Jurkat, Clone E6-1 (cell line): Measurements from ENCODE around the gene HEPHL1.
A peak's percentile ranks its signal among the peaks of the same experiment; 100 is the strongest.
"Not testable (repeated sequence)": the region's sequence is repeated elsewhere in the genome, so short reads cannot be mapped to it uniquely, and the experiment has no call there.

Source experiments
- DNase-seq: peaks from one replicate; pipeline ENCODE4 v3.0.0-alpha.2; 2011; ENCODE audit warnings: low read depth, low spot score
- H3K4me3 ChIP-seq: 2 replicates; pipeline ENCODE4 v1.5.1; 2011; ENCODE audit warnings: mild to moderate bottlenecking, low read length, control low read depth, moderate library complexity

HEPHL1 gene

DNA sequence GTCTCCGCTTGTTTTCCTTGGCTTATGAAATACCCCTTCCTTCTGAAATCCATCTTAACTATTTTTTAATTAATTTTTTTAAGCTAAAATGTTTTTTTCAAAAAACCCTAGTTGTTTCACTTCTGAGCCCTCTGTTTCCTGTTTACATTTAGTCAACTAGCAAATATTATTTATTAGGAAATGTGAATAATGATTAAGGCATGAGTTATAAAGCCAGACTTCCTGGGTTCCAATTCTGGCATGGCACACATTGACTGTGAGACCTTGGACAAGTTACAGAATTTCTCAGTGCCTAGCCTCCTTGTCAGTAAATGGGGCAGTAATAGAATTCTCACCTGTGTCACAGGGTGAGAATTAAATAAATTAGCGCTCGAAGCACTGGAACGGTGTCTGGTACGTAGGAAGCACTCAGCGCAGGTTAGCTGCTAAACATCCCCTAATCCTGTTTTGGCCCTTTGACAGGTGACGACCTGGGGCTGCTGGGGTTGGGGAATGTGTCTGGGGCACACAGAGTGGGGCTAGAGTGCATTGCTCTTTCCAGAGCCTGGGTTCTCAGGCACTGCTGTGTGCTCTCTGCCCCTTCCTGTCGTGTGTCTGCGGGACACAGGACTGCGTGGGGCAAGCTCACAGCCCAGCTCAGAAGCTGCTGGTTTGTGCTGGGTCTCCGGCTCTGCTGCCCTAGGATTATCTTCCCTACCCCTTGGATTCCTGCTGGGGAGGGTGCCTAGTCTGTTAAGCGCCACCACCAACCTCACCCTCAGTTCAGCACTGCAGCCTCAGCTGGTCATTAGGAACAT is 120.6 kb downstream of the HEPHL1 start:
- no peak overlapping the region for H3K4me3 ChIP-seq
- DNase-seq: no peak

DNA sequence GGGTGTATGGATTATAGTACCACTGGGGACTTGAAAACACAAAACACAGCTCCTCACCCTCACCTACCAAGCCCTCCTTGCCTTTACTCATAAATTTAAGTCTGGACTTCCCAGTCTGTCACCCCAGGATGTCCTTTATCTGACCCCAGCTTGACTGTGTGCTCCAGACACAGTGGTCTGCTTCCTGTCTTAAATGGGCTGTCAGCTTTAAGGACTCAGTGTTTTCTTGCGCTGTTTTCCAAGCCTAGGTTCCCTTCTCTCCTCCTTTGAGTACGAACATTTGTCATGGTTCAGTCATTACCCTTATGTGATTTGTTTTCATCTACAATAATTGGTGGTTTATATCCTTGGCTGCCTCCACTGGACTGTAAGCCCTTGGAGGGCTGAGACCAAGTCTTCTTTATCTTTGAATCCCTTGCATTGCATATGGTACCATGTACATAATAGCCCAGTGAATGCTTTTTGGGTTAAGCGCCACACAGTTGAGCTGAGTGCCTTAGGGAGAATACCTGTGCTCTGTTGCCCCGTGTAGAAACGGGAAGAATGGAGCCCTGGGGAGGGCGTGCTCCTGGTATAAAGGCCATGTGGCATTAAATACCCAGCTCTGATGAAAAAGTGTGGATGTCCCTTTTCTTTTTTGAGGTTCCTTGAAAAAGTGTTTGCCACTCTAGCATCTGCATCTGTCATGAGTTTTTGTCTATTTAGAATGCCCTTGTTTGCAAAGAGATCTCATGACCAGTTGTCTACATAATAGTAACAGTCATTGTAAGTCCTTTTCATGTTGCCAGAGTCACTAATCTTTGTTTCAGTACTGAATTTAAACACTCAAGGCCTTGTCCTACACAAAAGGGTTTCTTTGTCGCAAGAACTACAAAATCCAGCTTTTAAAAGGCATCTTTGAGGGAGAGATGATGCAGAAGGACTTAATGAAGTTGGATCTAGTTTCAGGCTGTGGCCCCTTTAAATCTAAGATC is 121.4 kb downstream of the HEPHL1 start:
- no peak for DNase-seq
- no peak overlapping the region for H3K4me3 ChIP-seq

DNA sequence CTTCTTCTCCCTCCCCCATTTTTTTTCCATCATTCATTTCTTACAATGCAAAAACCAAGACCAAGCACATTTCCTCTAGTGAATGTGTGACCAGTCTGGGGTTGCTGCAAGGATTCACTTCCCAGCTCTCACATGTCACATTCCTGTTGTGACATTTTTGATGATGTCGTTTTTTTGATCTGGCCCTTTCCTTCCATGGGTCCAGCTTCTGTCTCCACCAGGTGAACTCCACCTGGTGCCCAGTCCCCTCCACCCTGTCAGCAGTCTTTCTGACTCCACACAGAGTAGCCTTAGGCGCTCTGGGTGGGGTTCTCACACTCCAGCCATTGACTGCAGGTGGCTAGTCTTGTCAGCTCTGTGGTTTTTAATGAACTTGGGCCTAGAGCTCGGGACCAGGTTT is 123.1 kb downstream of the HEPHL1 start:
- DNase-seq: no peak
- no peak overlapping the region for H3K4me3 ChIP-seq

DNA sequence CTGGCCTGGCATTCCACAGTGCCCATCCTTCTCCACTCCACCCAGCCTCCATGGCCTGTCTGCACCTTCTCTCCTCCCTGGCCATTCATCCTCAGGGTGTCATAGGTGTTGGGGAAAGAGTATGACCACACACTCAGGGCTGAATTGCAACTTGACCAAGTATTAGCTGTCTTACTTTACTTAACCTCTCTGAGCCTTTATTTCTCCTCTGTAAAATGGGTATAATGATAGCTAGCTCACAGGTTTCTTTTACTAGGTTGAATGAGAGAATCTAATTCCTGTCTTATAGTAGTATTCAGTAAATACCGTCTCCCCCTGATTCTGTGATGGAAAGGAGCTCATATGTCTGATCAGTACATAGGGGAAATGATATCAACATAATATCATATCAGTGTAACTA is 123.5 kb downstream of the HEPHL1 start:
- DNase-seq: no peak
- H3K4me3 ChIP-seq: no peak overlapping the region

DNA sequence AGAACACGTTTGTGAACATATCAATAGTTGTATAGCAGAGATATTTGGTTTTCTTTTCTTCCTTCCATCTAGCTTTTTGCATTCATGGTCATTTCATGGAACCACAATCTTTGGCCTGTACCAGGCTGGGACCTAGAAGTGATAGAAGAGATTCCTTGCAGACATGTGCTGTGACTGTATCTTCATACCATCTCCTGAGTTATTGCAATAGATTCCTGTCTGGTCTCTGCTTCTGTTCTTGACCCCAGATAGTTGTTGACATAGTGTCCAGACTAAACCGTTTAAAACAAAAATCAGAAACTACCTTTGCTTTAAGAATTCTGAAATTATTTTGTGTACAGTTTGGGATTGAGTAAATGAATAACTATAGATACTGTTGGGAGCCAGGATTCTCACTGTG is 124.3 kb downstream of the HEPHL1 start:
- no peak for DNase-seq
- no peak overlapping the region for H3K4me3 ChIP-seq

DNA sequence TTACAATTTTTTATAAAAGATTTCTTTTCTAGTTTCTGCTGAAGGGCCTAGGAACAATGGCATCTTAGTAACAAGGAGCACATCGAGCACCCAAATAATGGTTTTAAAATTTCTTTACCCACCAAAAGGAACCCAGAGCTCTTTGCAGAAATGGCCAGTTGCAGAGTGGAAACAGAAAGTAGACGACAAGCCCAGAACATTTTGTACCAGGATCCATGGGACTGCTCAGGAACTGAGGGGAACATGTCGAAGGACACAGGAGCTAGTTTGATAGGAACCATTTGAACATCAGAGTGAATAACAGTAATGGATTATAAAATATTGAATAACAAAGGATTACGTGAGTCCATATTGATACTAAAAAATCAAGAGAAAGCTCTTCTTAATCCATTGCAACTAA is 124.8 kb downstream of the HEPHL1 start:
- no peak overlapping the region for H3K4me3 ChIP-seq
- no peak for DNase-seq

GRCh38 chr11:94147433-94147845 is 126.3 kb downstream of the HEPHL1 start:
- no peak overlapping the region for H3K4me3 ChIP-seq
- peak; percentile 53 for DNase-seq

- no peak overlapping the region for H3K4me3 ChIP-seq
- no peak for DNase-seq
Measured at GRCh38 chr11:94148189-94148588, 127.0 kb downstream of the HEPHL1 start.

DNA sequence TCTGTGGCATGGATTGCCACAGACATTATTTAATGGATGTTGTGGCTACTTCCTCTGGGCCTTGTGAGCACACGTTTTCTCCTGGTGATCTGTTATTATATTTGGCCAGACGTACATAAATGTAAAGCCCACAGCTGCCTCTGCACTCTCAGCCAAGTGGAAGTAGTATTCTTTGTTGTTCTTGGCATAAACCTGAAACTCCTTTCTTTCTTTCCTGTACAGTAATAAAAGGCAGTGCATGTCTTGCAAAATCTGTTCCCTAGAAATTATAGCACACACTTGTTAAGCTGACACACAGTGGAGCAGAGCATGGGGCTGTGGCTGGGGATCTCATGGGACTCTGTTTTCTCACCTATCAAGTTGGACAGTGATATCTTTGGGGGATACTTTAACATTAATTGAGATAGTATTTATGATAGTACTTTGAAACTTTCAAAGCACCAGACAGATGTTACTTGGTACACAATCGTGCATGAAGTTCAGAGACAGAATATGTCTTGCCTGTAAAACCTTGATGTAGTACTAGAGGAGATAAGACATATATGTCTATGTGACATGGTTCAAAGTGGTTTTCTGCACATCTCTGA is 128.4 kb downstream of the HEPHL1 start:
- no peak for DNase-seq
- no peak overlapping the region for H3K4me3 ChIP-seq

GRCh38 chr11:94150056-94150455 is 128.9 kb downstream of the HEPHL1 start:
- no peak overlapping the region for H3K4me3 ChIP-seq
- DNase-seq: no peak

DNA sequence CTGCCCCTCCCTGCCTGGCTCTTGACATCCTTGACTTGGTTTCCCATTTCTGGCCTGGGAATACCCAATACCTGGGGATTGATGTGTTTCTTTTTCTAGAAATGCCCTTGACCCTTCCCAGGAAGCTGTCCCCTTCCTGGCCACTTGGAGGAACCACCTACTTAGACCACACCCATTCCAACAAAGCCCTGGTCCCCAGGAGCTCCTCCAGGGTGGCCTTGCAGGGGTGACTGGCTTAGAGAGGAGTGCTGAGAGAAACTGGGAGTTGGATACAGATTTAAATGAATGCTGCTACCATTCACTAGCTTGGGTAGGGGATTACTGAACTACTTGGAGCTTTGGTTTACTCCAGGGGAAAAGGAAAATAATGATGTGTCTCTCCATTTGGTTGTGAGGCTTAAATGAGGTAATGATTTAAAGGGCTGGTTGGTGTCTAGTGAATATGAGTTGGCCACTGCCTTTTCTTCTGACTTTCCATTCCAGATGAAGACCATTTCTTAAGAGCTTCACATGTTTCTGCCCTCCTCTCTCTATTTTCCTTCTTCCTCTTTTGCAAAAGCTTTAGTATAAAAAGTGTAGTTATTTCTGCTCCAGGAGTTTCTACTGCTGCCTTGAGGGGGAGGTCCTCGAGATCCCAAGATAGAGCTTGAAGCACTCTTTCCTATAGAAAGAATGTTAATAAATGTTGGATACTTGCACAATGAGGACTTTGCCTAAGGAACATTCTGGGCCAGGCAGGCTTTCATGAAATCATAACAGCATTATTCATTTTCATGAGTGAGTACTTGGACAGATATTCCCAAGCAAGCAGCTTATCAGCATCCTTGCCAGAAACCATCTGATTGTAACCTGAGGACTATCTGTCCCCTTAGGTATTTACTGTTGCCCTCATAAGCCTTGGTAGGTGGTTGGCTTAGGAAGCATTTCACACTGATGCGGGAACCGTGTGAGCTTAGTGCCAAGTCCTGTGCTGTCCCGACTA is 129.8 kb downstream of the HEPHL1 start:
- DNase-seq: no peak
- no peak overlapping the region for H3K4me3 ChIP-seq

GRCh38 chr11:94151903-94152677 is 130.9 kb downstream of the HEPHL1 start:
- no peak for DNase-seq
- H3K4me3 ChIP-seq: no peak overlapping the region

DNA sequence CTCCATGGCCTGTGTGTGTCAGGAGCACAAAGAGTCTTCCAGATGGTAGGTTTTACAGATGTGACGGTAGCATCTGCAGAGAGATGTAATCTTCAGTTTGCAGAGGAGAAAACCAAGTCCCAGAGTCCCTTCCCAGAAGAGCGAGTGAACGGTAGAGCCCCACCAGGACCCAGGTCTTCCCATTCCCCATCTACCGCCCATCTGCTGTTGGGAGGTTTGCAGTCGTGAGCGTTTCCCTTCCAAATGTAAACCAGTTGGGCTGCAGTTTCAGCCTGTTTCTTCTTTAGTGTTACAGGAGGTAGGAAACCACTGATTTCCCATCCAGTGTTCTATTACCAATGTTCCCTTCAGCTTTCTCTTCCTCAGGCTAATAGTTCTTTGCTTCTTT is 131.5 kb downstream of the HEPHL1 start:
- H3K4me3 ChIP-seq: no peak overlapping the region
- DNase-seq: no peak

GRCh38 chr11:94153320-94153719 is 132.2 kb downstream of the HEPHL1 start:
- DNase-seq: no peak

DNA sequence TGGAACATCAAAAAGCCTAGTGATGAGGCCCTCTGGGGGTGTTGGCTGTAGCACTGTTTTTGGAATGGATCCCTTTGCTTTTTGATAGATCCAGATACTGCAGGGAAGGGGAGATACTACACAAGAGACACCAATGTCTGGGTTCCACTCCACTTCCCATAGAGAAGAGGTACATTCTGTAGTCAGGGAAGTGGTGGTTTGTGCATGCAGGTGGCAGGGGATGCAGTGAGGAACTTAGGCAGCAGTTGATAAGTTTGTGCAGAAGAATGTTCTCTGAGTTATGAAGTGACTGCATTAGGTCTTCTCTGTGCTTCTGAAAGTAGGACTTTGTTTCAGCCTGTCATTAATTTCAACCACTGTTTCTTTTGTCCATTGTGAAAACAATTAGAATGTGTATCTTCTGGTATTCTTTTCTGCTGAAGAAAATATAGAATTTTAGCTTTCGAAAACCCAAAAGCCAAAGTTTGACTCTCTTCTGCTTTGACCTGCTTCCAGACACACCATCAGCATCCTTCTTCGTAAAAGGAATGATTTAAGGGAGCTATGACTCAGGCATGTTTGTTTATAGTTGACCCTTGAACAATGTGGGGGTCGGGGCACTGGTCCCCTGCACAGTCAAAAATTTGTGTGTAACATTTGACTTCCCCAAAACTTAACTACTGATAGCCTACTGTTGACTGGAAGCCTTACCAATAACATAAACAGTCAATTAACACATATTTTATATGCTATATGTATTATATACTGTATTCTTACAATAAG is 133.1 kb downstream of the HEPHL1 start:
- no peak overlapping the region for H3K4me3 ChIP-seq
- no peak for DNase-seq

More at GRCh38 chr11:94153320-94153719, 132.2 kb downstream of the HEPHL1 start:
- no peak overlapping the region for H3K4me3 ChIP-seq

- not testable (repeated sequence) for H3K4me3 ChIP-seq, DNase-seq
Measured at GRCh38 chr11:94157339-94157738, 136.2 kb downstream of the HEPHL1 start.
